Activated T-helper 1 cell treated with Interleukin-2 at 50 U/mL for 16 hours (primary cell): ENCODE measurements around the gene BTBD19.

Experiments
- DNase-seq: peaks from one replicate; pipeline ENCODE4 v3.0.0-alpha.2; 2020; ENCODE audit warnings: low read depth

Gene BTBD19

GRCh38 chr1:44857446-44857845 is 49.1 kb downstream of the BTBD19 start:
- DNase-seq, result no peak

GRCh38 chr1:44860331-44860730 is 52.0 kb downstream of the BTBD19 start:
- no peak for DNase-seq

GRCh38 chr1:44860891-44861425 is 52.6 kb downstream of the BTBD19 start:
- no peak for DNase-seq

- DNase-seq, result no peak
Observed at GRCh38 chr1:44862829-44863401, 54.6 kb downstream of the BTBD19 start.
